IPS-18a (cell line): Measurements from ENCODE around the gene ZNF584.
"Not testable (repeated sequence)": the region's sequence is repeated elsewhere in the genome, so short reads cannot be mapped to it uniquely, and the experiment has no call there.

ENCODE experiments used
- H3K27ac ChIP-seq: one replicate; pipeline ENCODE4 v1.5.1; 2013; ENCODE audit warnings: low read length
- H3K27me3 ChIP-seq: one replicate; pipeline ENCODE4 v1.6.1; 2013; ENCODE audit warnings: mild to moderate bottlenecking, low read length; ENCODE audit not compliant: control insufficient read depth, insufficient read depth
- H3K36me3 ChIP-seq: one replicate; pipeline ENCODE4 v1.6.1; 2013; ENCODE audit warnings: low read depth, low read length; ENCODE audit not compliant: control insufficient read depth
- H3K4me1 ChIP-seq: one replicate; pipeline ENCODE4 v1.6.1; 2013; ENCODE audit warnings: low read depth, low read length; ENCODE audit not compliant: control insufficient read depth
- H3K4me3 ChIP-seq: one replicate; pipeline ENCODE4 v1.5.1; 2013; ENCODE audit warnings: low read length
- H3K9ac ChIP-seq: one replicate; pipeline ENCODE4 v1.6.1; 2013; ENCODE audit warnings: mild to moderate bottlenecking, low read length, moderate library complexity
- H3K9me3 ChIP-seq: one replicate; pipeline ENCODE4 v1.6.1; 2013; ENCODE audit warnings: low read depth, low read length; ENCODE audit not compliant: control insufficient read depth

The ZNF584 gene

GRCh38 chr19:58400316-58400915 lies 8.0 kb upstream of the ZNF584 start:
- Histone ChIP-seq H3K27ac (no peak overlapping the region), H3K36me3 (no peaks in the 10 kb centered on the region), H3K9ac (peak overlapping the region; percentile 37), H3K27me3 (peaks cover 8% of the 10 kb centered on the region), H3K9me3 (no peaks in the 10 kb centered on the region), H3K4me3 (peak overlapping the region; percentile 85), H3K4me1 (peaks cover 8% of the 10 kb centered on the region)

GRCh38 chr19:58400916-58401839 lies 7.3 kb upstream of the ZNF584 start:
- no peak overlapping the region for H3K27ac ChIP-seq
- peak overlapping the region; percentile 85 for H3K4me3 ChIP-seq
- H3K9me3 ChIP-seq, result no peaks in the 10 kb centered on the region
- H3K36me3 ChIP-seq, result no peaks in the 10 kb centered on the region
- H3K4me1 ChIP-seq, result peaks cover 8% of the 10 kb centered on the region
- H3K9ac ChIP-seq, result peak overlapping the region; percentile 81
- H3K27me3 ChIP-seq, result peaks cover 8% of the 10 kb centered on the region

DNA sequence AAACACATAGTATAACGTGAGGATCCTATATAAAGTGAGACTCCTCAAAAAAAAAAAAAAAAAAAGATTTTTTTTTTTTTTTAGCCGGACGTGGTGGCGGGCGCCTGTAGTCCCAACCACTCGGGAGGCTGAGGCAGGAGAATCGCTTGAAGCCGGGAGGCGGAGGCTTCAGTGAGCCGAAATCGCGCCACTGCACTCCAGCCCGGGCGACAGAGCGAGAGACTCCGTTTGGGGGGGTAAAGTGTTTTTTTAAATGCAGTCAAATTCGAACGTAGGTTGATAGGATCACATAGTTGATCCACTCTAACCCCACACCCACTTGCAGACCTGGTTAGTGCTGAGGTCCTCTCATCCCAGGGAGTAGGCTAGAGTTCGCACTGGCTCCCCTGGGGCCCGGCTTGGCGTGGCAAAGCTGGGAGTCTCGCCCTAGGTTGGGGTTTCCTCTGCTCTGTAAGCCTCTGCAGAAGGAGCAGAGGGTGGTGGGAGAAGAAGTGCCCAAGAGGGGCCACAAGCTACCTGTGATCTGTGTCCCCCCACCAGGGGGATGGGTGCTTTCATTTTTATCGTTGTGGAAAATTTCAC lies 6.5 kb upstream of the ZNF584 start:
- Histone ChIP-seq H3K27ac (no peak overlapping the region), H3K4me3 (peak overlapping the region; percentile 80), H3K4me1 (peaks cover 8% of the 10 kb centered on the region), H3K9me3 (no peaks in the 10 kb centered on the region), H3K36me3 (no peaks in the 10 kb centered on the region), H3K27me3 (peaks cover 6% of the 10 kb centered on the region), H3K9ac (peak overlapping the region; percentile 81)

- peaks cover 12% of the 10 kb centered on the region for H3K4me1 ChIP-seq
- not testable (repeated sequence) for H3K9me3 ChIP-seq, H3K27ac ChIP-seq, H3K36me3 ChIP-seq, H3K9ac ChIP-seq, H3K27me3 ChIP-seq, H3K4me3 ChIP-seq
These were observed 4.5 kb upstream of the ZNF584 start for GRCh38 chr19:58403920-58404478.

GRCh38 chr19:58406818-58407657 lies 1.4 kb upstream of the ZNF584 start:
- H3K36me3 ChIP-seq, result no peaks in the 10 kb centered on the region
- peaks cover 4% of the 10 kb centered on the region for H3K4me1 ChIP-seq
- H3K4me3 ChIP-seq, result peak overlapping the region; percentile 85
- peaks cover 6% of the 10 kb centered on the region for H3K27me3 ChIP-seq
- H3K9me3 ChIP-seq, result no peaks in the 10 kb centered on the region
- no peak overlapping the region for H3K9ac ChIP-seq
- no peak overlapping the region for H3K27ac ChIP-seq

GRCh38 chr19:58407658-58408151 lies 744 bp upstream of the ZNF584 start:
- peaks cover 4% of the 10 kb centered on the region for H3K4me1 ChIP-seq
- peak overlapping the region; percentile 49 for H3K27ac ChIP-seq
- H3K9ac ChIP-seq, result peak overlapping the region; percentile 84
- H3K4me3 ChIP-seq, result peak overlapping the region; percentile 85
- no peaks in the 10 kb centered on the region for H3K36me3 ChIP-seq
- peaks cover 6% of the 10 kb centered on the region for H3K27me3 ChIP-seq
- no peaks in the 10 kb centered on the region for H3K9me3 ChIP-seq

GRCh38 chr19:58409010-58409790 lies 751 bp downstream of the ZNF584 start:
- no peaks in the 10 kb centered on the region for H3K36me3 ChIP-seq
- no peaks in the 10 kb centered on the region for H3K9me3 ChIP-seq
- H3K27me3 ChIP-seq, result peaks cover 6% of the 10 kb centered on the region
- no peak overlapping the region for H3K27ac ChIP-seq
- peak overlapping the region; percentile 20 for H3K9ac ChIP-seq
- peak overlapping the region; percentile 85 for H3K4me3 ChIP-seq
- peaks cover 4% of the 10 kb centered on the region for H3K4me1 ChIP-seq

- no peaks in the 10 kb centered on the region for H3K27me3 ChIP-seq
- H3K4me3 ChIP-seq, result no peak overlapping the region
- H3K4me1 ChIP-seq, result no peaks in the 10 kb centered on the region
- no peaks in the 10 kb centered on the region for H3K9me3 ChIP-seq
- H3K9ac ChIP-seq, result no peak overlapping the region
- peaks cover 9% of the 10 kb centered on the region for H3K36me3 ChIP-seq
- no peak overlapping the region for H3K27ac ChIP-seq
These were observed 8.2 kb downstream of the ZNF584 start for GRCh38 chr19:58416604-58417003.

- no peak overlapping the region for H3K9ac ChIP-seq
- no peaks in the 10 kb centered on the region for H3K4me1 ChIP-seq
- no peak overlapping the region for H3K4me3 ChIP-seq
- no peaks in the 10 kb centered on the region for H3K27me3 ChIP-seq
- peaks cover 9% of the 10 kb centered on the region for H3K36me3 ChIP-seq
- H3K9me3 ChIP-seq, result no peaks in the 10 kb centered on the region
- no peak overlapping the region for H3K27ac ChIP-seq
These were observed 8.6 kb downstream of the ZNF584 start for GRCh38 chr19:58417071-58417470.

DNA sequence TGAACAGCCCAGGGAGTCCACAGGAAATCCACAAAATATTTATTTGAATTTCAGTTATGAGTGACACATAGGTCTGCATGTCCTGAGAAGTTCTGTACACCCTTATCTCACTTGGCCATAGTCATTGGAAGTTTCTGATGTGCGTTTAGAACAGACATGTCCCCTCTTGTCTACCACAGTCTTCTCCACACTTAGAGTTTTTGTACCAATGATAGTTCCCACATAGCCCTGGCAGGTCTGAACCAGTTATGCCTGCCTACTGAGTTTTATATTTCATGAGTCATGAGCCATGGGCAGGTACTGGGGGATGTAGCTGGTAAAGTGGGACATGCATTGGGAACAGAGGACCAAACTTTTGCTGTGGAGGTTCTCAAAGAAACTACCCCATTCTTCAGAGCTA lies 20.2 kb downstream of the ZNF584 start:
- Histone ChIP-seq H3K27me3 (no peaks in the 10 kb centered on the region), H3K36me3 (peaks cover 12% of the 10 kb centered on the region), H3K4me3 (no peak overlapping the region), H3K9me3 (peaks cover 60% of the 10 kb centered on the region), H3K27ac (no peak overlapping the region), H3K4me1 (no peaks in the 10 kb centered on the region), H3K9ac (no peak overlapping the region)
